HL-60 (cell line): Measurements from ENCODE around the gene EFR3B.

Experiments used
- DNase-seq, 2 experiments: peaks; one replicate each; pipeline ENCODE4 v3.0.0-alpha.2; 2010 to 2020; ENCODE audit warnings: low read depth in 1 of 2, low spot score in 1 of 2
- H3K27ac ChIP-seq: fragments of 250-450 bp; sonication (Bioruptor Pico); replicated peaks from 2 replicates; pipeline ENCODE4 v1.5.1; 2020; ENCODE audit warnings: mild to moderate bottlenecking, moderate library complexity
- H3K27me3 ChIP-seq: fragments of 250-450 bp; sonication (Bioruptor Pico); 2 replicates; pipeline ENCODE4 v1.5.1; 2021; ENCODE audit warnings: mild to moderate bottlenecking, moderate library complexity; ENCODE audit not compliant: insufficient read depth, poor library complexity, severe bottlenecking
- H3K4me3 ChIP-seq: replicated peaks from 2 replicates; pipeline ENCODE4 v1.5.1; 2011; ENCODE audit warnings: mild to moderate bottlenecking, control low read depth, low read length; ENCODE audit not compliant: insufficient read depth
- GABPA ChIP-seq: IDR thresholded peaks from 2 replicates; pipeline ENCODE4 v1.6.1; 2012; ENCODE audit warnings: low read depth
- POLR2AphosphoS5 ChIP-seq: IDR thresholded peaks from 2 replicates; pipeline ENCODE4 v1.6.1; 2012; ENCODE audit warnings: low read depth
- REST ChIP-seq: IDR thresholded peaks from 2 replicates; pipeline ENCODE4 v1.6.1; 2012; ENCODE audit warnings: low read depth; ENCODE audit not compliant: insufficient replicate concordance
- SPI1 ChIP-seq: IDR thresholded peaks from 2 replicates; pipeline ENCODE4 v1.6.1; 2012; ENCODE audit warnings: low read depth, mild to moderate bottlenecking, borderline replicate concordance
- TF ChIP-seq, protein P1 (sequence below): IDR thresholded peaks from one replicate; pipeline ENCODE4 v1.5.1; 2011; ENCODE audit warnings: low read length, control low read depth, inconsistent platforms; ENCODE audit not compliant: insufficient read depth

EFR3B gene

GRCh38 chr2:25103287-25103871 is 61.5 kb downstream of the EFR3B start:
- no peak overlapping the region for H3K4me3 ChIP-seq
- TF ChIP-seq, protein P1, sequence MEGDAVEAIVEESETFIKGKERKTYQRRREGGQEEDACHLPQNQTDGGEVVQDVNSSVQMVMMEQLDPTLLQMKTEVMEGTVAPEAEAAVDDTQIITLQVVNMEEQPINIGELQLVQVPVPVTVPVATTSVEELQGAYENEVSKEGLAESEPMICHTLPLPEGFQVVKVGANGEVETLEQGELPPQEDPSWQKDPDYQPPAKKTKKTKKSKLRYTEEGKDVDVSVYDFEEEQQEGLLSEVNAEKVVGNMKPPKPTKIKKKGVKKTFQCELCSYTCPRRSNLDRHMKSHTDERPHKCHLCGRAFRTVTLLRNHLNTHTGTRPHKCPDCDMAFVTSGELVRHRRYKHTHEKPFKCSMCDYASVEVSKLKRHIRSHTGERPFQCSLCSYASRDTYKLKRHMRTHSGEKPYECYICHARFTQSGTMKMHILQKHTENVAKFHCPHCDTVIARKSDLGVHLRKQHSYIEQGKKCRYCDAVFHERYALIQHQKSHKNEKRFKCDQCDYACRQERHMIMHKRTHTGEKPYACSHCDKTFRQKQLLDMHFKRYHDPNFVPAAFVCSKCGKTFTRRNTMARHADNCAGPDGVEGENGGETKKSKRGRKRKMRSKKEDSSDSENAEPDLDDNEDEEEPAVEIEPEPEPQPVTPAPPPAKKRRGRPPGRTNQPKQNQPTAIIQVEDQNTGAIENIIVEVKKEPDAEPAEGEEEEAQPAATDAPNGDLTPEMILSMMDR, result no peak
- TF ChIP-seq POLR2AphosphoS5 (no peak), SPI1 (no peak), GABPA (no peak), REST (no peak)
- no peak for DNase-seq
- no peak overlapping the region for H3K27ac ChIP-seq
- peaks cover 4% of the 10 kb centered on the region for H3K27me3 ChIP-seq

DNA sequence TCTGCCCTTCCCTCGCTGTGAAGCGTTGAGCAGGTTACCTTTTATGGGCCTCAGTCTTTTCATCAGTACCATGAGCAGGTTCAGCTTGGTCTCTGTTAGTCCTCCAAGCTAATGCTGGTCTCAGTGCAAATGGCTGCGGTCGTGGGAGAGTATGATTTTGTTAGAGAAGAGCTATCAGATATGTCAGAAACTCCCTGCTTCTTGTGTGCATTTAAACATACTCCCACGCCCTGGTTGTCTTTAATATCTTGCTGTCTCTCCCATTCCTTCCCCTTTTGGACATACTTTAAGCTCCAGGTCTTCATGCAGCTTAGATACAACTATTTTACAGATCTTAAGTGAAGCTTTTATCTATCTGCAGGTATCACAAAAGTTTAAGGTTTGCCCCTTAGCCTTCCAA is 62.9 kb downstream of the EFR3B start:
- peaks cover 4% of the 10 kb centered on the region for H3K27me3 ChIP-seq
- no peak for DNase-seq
- TF ChIP-seq, protein P1, result no peak
- TF ChIP-seq REST (no peak), SPI1 (no peak), POLR2AphosphoS5 (no peak), GABPA (no peak)
- no peak overlapping the region for H3K27ac ChIP-seq
- H3K4me3 ChIP-seq, result no peak overlapping the region

- DNase-seq, result no peak
- H3K4me3 ChIP-seq, result no peak overlapping the region
- H3K27me3 ChIP-seq, result peaks cover 4% of the 10 kb centered on the region
- no peak for TF ChIP-seq POLR2AphosphoS5
- no peak for TF ChIP-seq GABPA
- TF ChIP-seq SPI1, result no peak
- no peak for TF ChIP-seq REST
- TF ChIP-seq, protein P1, result no peak
- no peak overlapping the region for H3K27ac ChIP-seq
Measured at GRCh38 chr2:25105336-25106085, 63.6 kb downstream of the EFR3B start.
